H1 (cell line): Measurements from ENCODE around the gene ZNF791. TPM values are rescaled to one million over a fixed set of nuclear protein-coding genes. Genes with fewer than 3 reads are reported as not detected.

Experiments
- CTCF ChIA-PET: fragments of 300-600 bp; sonication (Branson Sonifier 250); formaldehyde crosslinking; loops from one replicate; lab custom pipeline; 2021; ENCODE audit not compliant: partially characterized antibody; lab: Charles Lee
- POLR2A ChIA-PET: fragments of 300-600 bp; sonication (Branson Sonifier 250); formaldehyde crosslinking; loops from one replicate; lab custom pipeline; 2021; ENCODE audit warnings: inconsistent platforms; ENCODE audit not compliant: partially characterized antibody; lab: Charles Lee
- DNase-seq, 2 experiments: peaks; one replicate each; pipeline versions ENCODE4 v3.0.0 to v3.0.0-alpha.2; 2010 to 2022; ENCODE audit warnings: low spot score in 2 of 2, low read depth in 1 of 2, mixed read lengths in 1 of 2
- FAIRE-seq: peaks from 2 replicates; lab custom pipeline; 2011; peaks lifted over from hg19 to GRCh38; lab: Jason Lieb, UNC
- H2AFZ ChIP-seq: 2 replicates; pipeline ENCODE4 v1.8.1; 2012; ENCODE audit warnings: low read length, inconsistent platforms
- H2AK5ac ChIP-seq: 2 replicates; pipeline ENCODE4 v1.6.1; 2013; ENCODE audit warnings: low read depth, low read length
- H2BK120ac ChIP-seq: replicated peaks from 2 replicates; pipeline ENCODE3; 2013; ENCODE audit warnings: low read depth, low read length, inconsistent platforms
- H2BK12ac ChIP-seq: 2 replicates; pipeline ENCODE4 v1.6.1; 2013; ENCODE audit warnings: low read depth, low read length
- H2BK15ac ChIP-seq: 2 replicates; pipeline ENCODE4 v1.6.1; 2013; ENCODE audit warnings: low read length
- H2BK20ac ChIP-seq: 2 replicates; pipeline ENCODE4 v1.6.1; 2013; ENCODE audit warnings: low read length
- H2BK5ac ChIP-seq: 2 replicates; pipeline ENCODE4 v1.6.1; 2013; ENCODE audit warnings: low read depth, low read length
- H3K14ac ChIP-seq: 2 replicates; pipeline ENCODE4 v1.6.1; 2013; ENCODE audit warnings: inconsistent platforms; ENCODE audit not compliant: insufficient read length
- H3K18ac ChIP-seq: 2 replicates; pipeline ENCODE4 v1.6.1; 2013; ENCODE audit warnings: low read length; ENCODE audit errors: extremely low read depth
- H3K23ac ChIP-seq: 2 replicates; pipeline ENCODE4 v1.6.1; 2013; ENCODE audit warnings: inconsistent platforms; ENCODE audit not compliant: insufficient read length
- H3K23me2 ChIP-seq: 2 replicates; pipeline ENCODE4 v1.6.1; 2013; ENCODE audit warnings: low read depth, low read length
- H3K27ac ChIP-seq: 2 replicates; pipeline ENCODE4 v1.6.1; 2011; ENCODE audit warnings: low read depth, low read length, inconsistent platforms
- H3K27me3 ChIP-seq, 4 experiments: replicated peaks in 1 of 4; 1 replicate in 1 of 4; 2 replicates in 3 of 4; pipeline versions ENCODE4 v1.6.1 to v1.8.1; 2011 to 2013; ENCODE audit warnings: low read length in 3 of 4, mild to moderate bottlenecking in 3 of 4, inconsistent platforms in 2 of 4, mixed read lengths in 2 of 4, moderate library complexity in 1 of 4; ENCODE audit not compliant: control insufficient read depth in 3 of 4, insufficient read depth in 3 of 4; ENCODE audit errors: extremely low read depth in 1 of 4
- H3K36me3 ChIP-seq, 4 experiments: 2 replicates each; pipeline versions ENCODE4 v1.6.1 to v1.8.1; 2011 to 2013; ENCODE audit warnings: mild to moderate bottlenecking in 4 of 4, low read length in 3 of 4, moderate library complexity in 2 of 4, control low read depth in 1 of 4, inconsistent platforms in 1 of 4; ENCODE audit not compliant: insufficient read depth in 4 of 4, control insufficient read depth in 2 of 4
- H3K4ac ChIP-seq: replicated peaks from 2 replicates; pipeline ENCODE3; 2013; ENCODE audit warnings: low read length, low read depth, mixed read lengths, inconsistent platforms; ENCODE audit not compliant: insufficient read length
- H3K4me1 ChIP-seq, 4 experiments: replicated peaks in 1 of 4; 1 replicate in 1 of 4; 2 replicates in 3 of 4; pipeline versions ENCODE4 v1.6.1 to v1.8.1; 2011 to 2013; ENCODE audit warnings: low read length in 3 of 4, inconsistent platforms in 2 of 4, mixed read lengths in 1 of 4; ENCODE audit not compliant: insufficient read depth in 4 of 4, control insufficient read depth in 3 of 4
- H3K4me2 ChIP-seq, 2 experiments: 2 replicates each; pipeline versions ENCODE4 v1.6.1 to v1.8.1; 2011 to 2013; ENCODE audit warnings: low read depth in 2 of 2, low read length in 2 of 2, control low read depth in 1 of 2, inconsistent platforms in 1 of 2, mild to moderate bottlenecking in 1 of 2; ENCODE audit not compliant: insufficient read depth in 1 of 2
- H3K4me3 ChIP-seq, 4 experiments: fragments of 200-600, 300-600 bp in 1 of 4; sonication (generic), shearing (Covaris generic), sonication (Bioruptor Twin) in 1 of 4; 2 replicates each; pipeline versions ENCODE4 v1.5.1 to v1.8.1; 2011 to 2016; ENCODE audit warnings: low read length in 4 of 4, low read depth in 3 of 4, control low read depth in 2 of 4, inconsistent platforms in 2 of 4, mild to moderate bottlenecking in 2 of 4, mixed read lengths in 1 of 4, moderate library complexity in 1 of 4; ENCODE audit not compliant: insufficient read depth in 2 of 4; ENCODE audit errors: extremely low read depth in 1 of 4
- H3K56ac ChIP-seq: replicated peaks from 2 replicates; pipeline ENCODE3; 2013; ENCODE audit warnings: low read depth, mild to moderate bottlenecking, mixed read lengths, low read length, inconsistent platforms; ENCODE audit not compliant: insufficient read length
- H3K79me1 ChIP-seq: 2 replicates; pipeline ENCODE4 v1.6.1; 2013; ENCODE audit warnings: low read depth, low read length, control low read depth
- H3K79me2 ChIP-seq, 2 experiments: 2 replicates each; pipeline versions ENCODE4 v1.6.1 to v1.8.1; 2012 to 2013; ENCODE audit warnings: low read length in 2 of 2, mild to moderate bottlenecking in 2 of 2, inconsistent platforms in 1 of 2; ENCODE audit not compliant: insufficient read depth in 2 of 2, control insufficient read depth in 1 of 2
- H3K9ac ChIP-seq, 4 experiments: replicated peaks in 1 of 4; 1 replicate in 1 of 4; 2 replicates in 3 of 4; pipeline versions ENCODE4 v1.6.1 to v1.8.1; 2011 to 2013; ENCODE audit warnings: low read depth in 3 of 4, low read length in 3 of 4, control low read depth in 2 of 4, mild to moderate bottlenecking in 2 of 4, moderate library complexity in 2 of 4, inconsistent platforms in 1 of 4; ENCODE audit errors: extremely low read depth in 1 of 4
- H3K9me3 ChIP-seq, 2 experiments: 2 replicates each; pipeline versions ENCODE4 v1.6.1 to v1.8.1; 2012 to 2013; ENCODE audit warnings: mild to moderate bottlenecking in 2 of 2, moderate library complexity in 2 of 2, control low read depth in 1 of 2, inconsistent platforms in 1 of 2, low read depth in 1 of 2, low read length in 1 of 2, mixed read lengths in 1 of 2; ENCODE audit not compliant: insufficient read depth in 2 of 2
- H4K20me1 ChIP-seq, 2 experiments: replicated peaks in 1 of 2; 2 replicates each; pipeline versions ENCODE3 to v1.8.1; 2011 to 2013; ENCODE audit warnings: inconsistent platforms in 2 of 2, low read length in 2 of 2, mild to moderate bottlenecking in 1 of 2; ENCODE audit not compliant: insufficient read depth in 2 of 2, control insufficient read depth in 1 of 2
- H4K5ac ChIP-seq: 2 replicates; pipeline ENCODE4 v1.6.1; 2013; ENCODE audit warnings: low read length, low read depth, mixed read lengths, inconsistent platforms; ENCODE audit not compliant: insufficient read length
- H4K8ac ChIP-seq: 2 replicates; pipeline ENCODE4 v1.8.0; 2013; ENCODE audit warnings: mild to moderate bottlenecking, moderate library complexity, low read length, inconsistent platforms; ENCODE audit not compliant: insufficient read depth; ENCODE audit errors: extremely low read depth
- H4K91ac ChIP-seq: replicated peaks from 2 replicates; pipeline ENCODE3; 2013; ENCODE audit warnings: low read length, mixed read lengths, inconsistent platforms; ENCODE audit not compliant: insufficient read length
- BCL11A ChIP-seq, 2 experiments: IDR thresholded peaks; one replicate each; pipeline ENCODE4 v1.6.1; 2011; ENCODE audit warnings: low read depth in 2 of 2, low read length in 2 of 2, mild to moderate bottlenecking in 2 of 2
- BRCA1 ChIP-seq: IDR thresholded peaks from 2 replicates; pipeline ENCODE4 v1.6.1; 2012; ENCODE audit warnings: low read depth, low read length, improper control_type of control experiment
- EGR1 ChIP-seq: IDR thresholded peaks from 2 replicates; pipeline ENCODE4 v1.6.1; 2011; ENCODE audit warnings: low read depth, low read length, borderline replicate concordance
- KDM5A ChIP-seq: fragments of 200-600 bp; IDR thresholded peaks from 2 replicates; pipeline ENCODE4 v1.7.1; 2012; ENCODE audit warnings: mild to moderate bottlenecking, low read length, inconsistent platforms, mixed read lengths
- NRF1 ChIP-seq: IDR thresholded peaks from 2 replicates; pipeline ENCODE4 v1.6.1; 2011; ENCODE audit warnings: mild to moderate bottlenecking, low read depth, low read length, improper control_type of control experiment
- PHF8 ChIP-seq: fragments of 200-600 bp; sonication (generic); conservative IDR thresholded peaks from 2 replicates; pipeline ENCODE4 v1.7.1; 2012; ENCODE audit warnings: low read depth, mild to moderate bottlenecking, inconsistent platforms, low read length, moderate library complexity
- RAD21 ChIP-seq, 2 experiments: IDR thresholded peaks in 1 of 2; conservative IDR thresholded peaks in 1 of 2; 2 replicates each; pipeline ENCODE4 v1.6.1; 2011; ENCODE audit warnings: low read depth in 2 of 2, low read length in 2 of 2, improper control_type of control experiment in 1 of 2, inconsistent platforms in 1 of 2, mild to moderate bottlenecking in 1 of 2, moderate library complexity in 1 of 2
- SP2 ChIP-seq: IDR thresholded peaks from 2 replicates; pipeline ENCODE4 v1.6.1; 2012; ENCODE audit warnings: mild to moderate bottlenecking, low read length, inconsistent platforms
- TBP ChIP-seq: IDR thresholded peaks from 2 replicates; pipeline ENCODE4 v1.6.1; 2011; ENCODE audit warnings: low read depth, low read length, improper control_type of control experiment
- TCF12 ChIP-seq: IDR thresholded peaks from 2 replicates; pipeline ENCODE4 v1.6.1; 2011; ENCODE audit warnings: low read depth, mild to moderate bottlenecking, low read length
- WGBS, 2 experiments: shearing (Covaris generic) in 1 of 2; methylation state at CpG; one replicate each; pipeline versions ENCODE4 v1.1.6 to v1.1.7; 2013 to 2015; ENCODE audit warnings: low lambda C conversion rate in 2 of 2, mixed read lengths in 2 of 2, inconsistent platforms in 1 of 2, low coverage in 1 of 2, missing lambda C conversion rate in 1 of 2; ENCODE audit not compliant: insufficient replicate concordance in 2 of 2, insufficient coverage in 1 of 2, insufficient read length in 1 of 2; ENCODE audit errors: extremely low coverage in 1 of 2, missing lambda C conversion rate in 1 of 2; 5-methylcytosine and 5-hydroxymethylcytosine counted together
- polyA plus RNA-seq, 7 experiments: library from polyadenylated mRNA; depleted of rRNA in 3 of 7; stranded (reverse) in 5 of 7; unstranded in 2 of 7; fragments of >200 nt in 5 of 7; fragments of 200-250 nt in 2 of 7; gene quantifications; 1 replicate in 5 of 7; 2 replicates in 1 of 7; 4 replicates in 1 of 7; pipeline versions ENCODE4 v1.2.1 to v1.2.3, GENCODE V29; 2011 to 2013; ENCODE audit warnings: missing spikeins in 2 of 7, mixed read lengths in 2 of 7
- total RNA-seq: library from RNA; stranded (reverse); fragmentation: NEBNext Ultra II Directional; extraction: Animal tissue kit (Norgen Biotek cat#: 25700); gene quantifications from 2 replicates; pipeline ENCODE4 v1.2.1, GENCODE V29; 2021

Gene ZNF791
- total and polyA plus RNA-seq, 2 of the 8 experiments (the other 6 are each of a cell fraction or from before 2014, with no cell fraction given): 4.1 to 18.6 TPM

GRCh38 chr19:12681074-12681987 lies 70.6 kb downstream of the ZNF791 start, which contains the start of gene DHPS:
TSS of gene DHPS (minus strand) at chr19:12681880. CDS start at chr19:12681766, 114 bp downstream.
- no peaks in the 10 kb centered on the region for H3K27me3 ChIP-seq
- H3K23me2 ChIP-seq: no peaks in the 10 kb centered on the region
- no peak within 1 kb of the TSS for H3K23ac ChIP-seq
- peak within 1 kb of the TSS; percentile 85 for H4K91ac ChIP-seq
- H3K79me1 ChIP-seq: peaks cover 6% of the 10 kb centered on the region; the same call in 1 of the 2 replicates
- peak within 1 kb of the TSS; percentile 94 for H3K56ac ChIP-seq
- FAIRE-seq: peak; percentile 93
- peaks cover 0 to 11% of the 10 kb centered on the region in 2 experiments; a peak in 2 of 4 replicates for H3K79me2 ChIP-seq
- H3K36me3 ChIP-seq: peaks cover 23 to 27% (median 25%) of the 10 kb centered on the region in 4 experiments
- H4K5ac ChIP-seq: peak within 1 kb of the TSS; percentile 49
- no peak within 1 kb of the TSS for H2AK5ac ChIP-seq
- no peak within 1 kb of the TSS for H2BK20ac ChIP-seq
- H2BK15ac ChIP-seq: no peak within 1 kb of the TSS
- peak; percentile 85 to 96 for DNase-seq
- 0 out of 2 replicates have a peak within 1 kb of the TSS, but pooled peaks have one; percentile 55 for H2BK12ac ChIP-seq
- peak within 1 kb of the TSS; percentile 64 for H3K18ac ChIP-seq
- H4K8ac ChIP-seq: peak within 1 kb of the TSS; percentile 98; the same call in 1 of the 2 replicates
- no peak within 1 kb of the TSS for H2BK120ac ChIP-seq
- peaks cover 0 to 3% (median 0%) of the 10 kb centered on the region in 4 experiments; a peak in 2 of 7 replicates for H3K4me1 ChIP-seq
- peak within 1 kb of the TSS; percentile 93 to 99 (median 95) for H3K9ac ChIP-seq
- H3K27ac ChIP-seq: peak within 1 kb of the TSS; percentile 98
- peak within 1 kb of the TSS; percentile 63 for H3K4ac ChIP-seq
- no peaks in the 10 kb centered on the region; a peak in 1 of 4 replicates for H3K9me3 ChIP-seq
- peaks cover 0 to 6% of the 10 kb centered on the region in 2 experiments for H4K20me1 ChIP-seq
- CTCF ChIA-PET: interaction anchor here (0.6 to 1.2 kb wide), 2 partner anchors 103 to 115 kb away, joined by 3 to 4 read pairs; no protein-coding TSS in a partner anchor
- no peak within 1 kb of the TSS for H3K14ac ChIP-seq
- POLR2A ChIA-PET: interaction anchor here (0.7 to 6.4 kb wide), 34 partner anchors 9 to 1792 kb away, joined by 3 to 93 read pairs (median 4); partner anchors contain the start of genes BEST2, FBXW9, GET3 and MAN2B1
- H2AFZ ChIP-seq: 0 out of 2 replicates have a peak within 1 kb of the TSS, but pooled peaks have one; percentile 21
- H2BK5ac ChIP-seq: peak within 1 kb of the TSS; percentile 98
- peak within 1 kb of the TSS; percentile 43 to 65 for H3K4me2 ChIP-seq
- 0% methylated on average over 68 of the region's 68 CpGs; no CpG with 5 or more reads in 1 of the 2 experiments for WGBS, 2 experiments
- peak within 1 kb of the TSS; percentile 81 to 99 (median 90) for H3K4me3 ChIP-seq
- no peak for TF ChIP-seq RAD21 (IDR thresholded peaks at IDR 0.05 in 1 of 2, conservative IDR thresholded peaks at IDR 0.05 in 1 of 2; ENCODE audit: low read depth in 2 of 2, low read length in 2 of 2)
- peak; percentile 96 for TF ChIP-seq PHF8
- TF ChIP-seq NRF1: no peak
- peak; percentile 28 for TF ChIP-seq BRCA1
- no peak for TF ChIP-seq KDM5A
- TF ChIP-seq EGR1: 0 out of 2 replicates have a peak, but pooled peaks have one; percentile 8
- TF ChIP-seq BCL11A (IDR thresholded peaks at IDR 0.05; ENCODE audit: low read depth in 2 of 2, low read length in 2 of 2): no peak
- peak; percentile 80 for TF ChIP-seq TBP
- no peak for TF ChIP-seq TCF12
- no peak for TF ChIP-seq SP2
